Thyroid gland (tissue), 4 donors: ENCODE results near the gene ARHGAP15. TPM values are rescaled to one million over a fixed set of nuclear protein-coding genes. Genes with fewer than 3 reads are reported as not detected.

Source experiments
- DNase-seq, 2 donors: peaks; one replicate each; pipeline ENCODE4 v3.0.0-alpha.2; 2019
- H3K27ac ChIP-seq, 3 donors: fragments of 200-600 bp; sonication (generic); 1 replicate in 2 of 3; 2 replicates in 1 of 3; pipeline ENCODE4 v1.5.1; 2016 to 2019; ENCODE audit warnings: mild to moderate bottlenecking in 1 of 3, moderate library complexity in 1 of 3
- H3K27me3 ChIP-seq: fragments of 200-600 bp; sonication (generic); one replicate; pipeline ENCODE4 v1.5.1; 2019
- H3K36me3 ChIP-seq, 2 donors: fragments of 200-600 bp; sonication (generic); one replicate each; pipeline ENCODE4 v1.5.1; 2016 to 2019
- H3K4me1 ChIP-seq, 2 donors: fragments of 200-600 bp; sonication (generic); one replicate each; pipeline ENCODE4 v1.5.1; 2017 to 2019
- H3K4me3 ChIP-seq, 3 donors: fragments of 200-600 bp; sonication (generic); replicated peaks in 1 of 3; 1 replicate in 2 of 3; 2 replicates in 1 of 3; pipeline ENCODE4 v1.5.1; 2016; ENCODE audit warnings: mild to moderate bottlenecking in 1 of 3
- H3K9me3 ChIP-seq: fragments of 200-600 bp; sonication (generic); one replicate; pipeline ENCODE4 v1.5.1; 2017
- POLR2A ChIP-seq, 2 donors: fragments of 450-650 bp; IDR thresholded peaks; one replicate each; pipeline ENCODE4 v1.6.1; 2017; ENCODE audit warnings: antibody characterized with exemption in 2 of 2, mild to moderate bottlenecking in 2 of 2, moderate library complexity in 1 of 2
- WGBS, 2 donors: methylation state at CpG; one replicate each; pipeline ENCODE4 v1.1.5; 2017; 5-methylcytosine and 5-hydroxymethylcytosine counted together
- intact Hi-C: fragments of 100-400 bp; cut with DNase I; formaldehyde crosslinking; loops from one replicate; pipeline ENCODE4 v1.15.1; 2023
- total RNA-seq, 4 donors: library from RNA; depleted of rRNA; stranded (reverse); fragments of >200 nt; gene quantifications; one replicate each; pipeline ENCODE4 v1.2.3, GENCODE V29; 2016
- TF ChIP-seq, protein P1 (sequence below), 6 experiments: fragments of 200-600 bp in 3 of 6; fragments of 450-650 bp in 3 of 6; sonication (generic) in 3 of 6; IDR thresholded peaks; one replicate each; pipeline ENCODE4 v1.5.1; 2016 to 2019; ENCODE audit warnings: antibody characterized with exemption in 6 of 6, mild to moderate bottlenecking in 2 of 6, inconsistent platforms in 1 of 6, moderate library complexity in 1 of 6

The ARHGAP15 gene
- total RNA-seq, 4 donors from 2014 or later = 9.8 to 24.4 (median 11.9) TPM

GRCh38 chr2:143705108-143705707, 576.0 kb downstream of the ARHGAP15 start:
- no peak overlapping the region for H3K4me3 ChIP-seq
- intact Hi-C loops = no loop called here
- H3K27ac ChIP-seq = no peak overlapping the region
- H3K9me3 ChIP-seq = no peaks in the 10 kb centered on the region
- no peak for TF ChIP-seq POLR2A (IDR thresholded peaks at IDR 0.05)
- TF ChIP-seq, protein P1, sequence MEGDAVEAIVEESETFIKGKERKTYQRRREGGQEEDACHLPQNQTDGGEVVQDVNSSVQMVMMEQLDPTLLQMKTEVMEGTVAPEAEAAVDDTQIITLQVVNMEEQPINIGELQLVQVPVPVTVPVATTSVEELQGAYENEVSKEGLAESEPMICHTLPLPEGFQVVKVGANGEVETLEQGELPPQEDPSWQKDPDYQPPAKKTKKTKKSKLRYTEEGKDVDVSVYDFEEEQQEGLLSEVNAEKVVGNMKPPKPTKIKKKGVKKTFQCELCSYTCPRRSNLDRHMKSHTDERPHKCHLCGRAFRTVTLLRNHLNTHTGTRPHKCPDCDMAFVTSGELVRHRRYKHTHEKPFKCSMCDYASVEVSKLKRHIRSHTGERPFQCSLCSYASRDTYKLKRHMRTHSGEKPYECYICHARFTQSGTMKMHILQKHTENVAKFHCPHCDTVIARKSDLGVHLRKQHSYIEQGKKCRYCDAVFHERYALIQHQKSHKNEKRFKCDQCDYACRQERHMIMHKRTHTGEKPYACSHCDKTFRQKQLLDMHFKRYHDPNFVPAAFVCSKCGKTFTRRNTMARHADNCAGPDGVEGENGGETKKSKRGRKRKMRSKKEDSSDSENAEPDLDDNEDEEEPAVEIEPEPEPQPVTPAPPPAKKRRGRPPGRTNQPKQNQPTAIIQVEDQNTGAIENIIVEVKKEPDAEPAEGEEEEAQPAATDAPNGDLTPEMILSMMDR (IDR thresholded peaks at IDR 0.05) = no peak
- H3K36me3 ChIP-seq = no peaks in the 10 kb centered on the region
- H3K27me3 ChIP-seq = no peaks in the 10 kb centered on the region
- 77 to 82% methylated on average over 6 of the region's 6 CpGs for WGBS, 2 donors
- H3K4me1 ChIP-seq = no peaks in the 10 kb centered on the region
- DNase-seq = no peak

- DNase-seq = no peak
- H3K9me3 ChIP-seq = no peaks in the 10 kb centered on the region
- H3K27me3 ChIP-seq = no peaks in the 10 kb centered on the region
- H3K4me1 ChIP-seq = no peaks in the 10 kb centered on the region
- no peak overlapping the region for H3K27ac ChIP-seq
- TF ChIP-seq, protein P1 (IDR thresholded peaks at IDR 0.05) = no peak
- no peak for TF ChIP-seq POLR2A (IDR thresholded peaks at IDR 0.05)
- H3K4me3 ChIP-seq = no peak overlapping the region
- intact Hi-C loops = no loop called here
- 56 to 58% methylated on average over 3 of the region's 3 CpGs for WGBS, 2 donors
- no peaks in the 10 kb centered on the region for H3K36me3 ChIP-seq
Observed at GRCh38 chr2:143706354-143706753, 577.1 kb downstream of the ARHGAP15 start.

DNA sequence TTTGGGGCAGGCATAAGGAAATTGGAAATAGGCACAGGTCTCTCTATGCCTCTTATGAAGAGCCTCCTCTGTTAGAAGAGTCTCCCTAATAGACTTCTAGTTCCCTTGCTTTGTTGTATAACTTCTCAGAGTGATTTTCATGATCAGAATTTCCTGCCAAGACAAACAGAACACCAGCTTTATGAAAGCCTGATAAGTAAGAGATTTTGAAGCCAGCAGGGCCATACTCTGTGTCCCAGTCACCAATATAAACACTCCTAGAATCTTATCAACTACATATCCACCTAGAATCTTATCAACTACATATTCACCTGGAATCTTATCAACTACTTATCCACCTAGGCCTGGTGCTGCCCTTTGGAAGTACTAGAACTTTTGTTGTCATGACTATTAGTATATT, 579.5 kb downstream of the ARHGAP15 start:
- TF ChIP-seq, protein P1 (IDR thresholded peaks at IDR 0.05) = no peak
- TF ChIP-seq POLR2A (IDR thresholded peaks at IDR 0.05) = no peak
- intact Hi-C loops = no loop called here
- no peak for DNase-seq
- Histone ChIP-seq H3K9me3 (no peaks in the 10 kb centered on the region), H3K27ac (no peak overlapping the region), H3K4me1 (no peaks in the 10 kb centered on the region), H3K27me3 (no peaks in the 10 kb centered on the region), H3K4me3 (no peak overlapping the region), H3K36me3 (no peaks in the 10 kb centered on the region)

DNA sequence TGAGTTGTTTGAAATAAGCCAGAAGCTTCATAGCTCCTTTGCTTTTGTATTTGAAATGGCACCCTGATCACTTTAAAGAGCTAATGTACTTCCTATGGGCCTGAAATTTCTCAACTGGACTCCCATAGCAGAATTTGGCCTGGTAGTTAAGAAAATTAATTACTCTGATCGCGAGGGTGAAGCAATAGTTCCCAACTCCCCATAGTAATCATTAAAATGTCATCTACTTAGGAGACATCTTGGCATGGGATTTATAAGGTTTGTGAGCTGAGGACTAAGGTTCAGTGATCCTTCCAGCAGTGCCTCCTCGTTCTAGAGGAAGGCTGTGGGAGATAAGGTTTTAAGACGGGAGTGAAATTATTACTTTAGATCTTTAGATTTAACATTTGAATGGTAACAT, 581.0 kb downstream of the ARHGAP15 start:
- H3K4me3 ChIP-seq = no peak overlapping the region
- H3K9me3 ChIP-seq = no peaks in the 10 kb centered on the region
- no peaks in the 10 kb centered on the region for H3K36me3 ChIP-seq
- DNase-seq = no peak
- intact Hi-C loops = no loop called here
- TF ChIP-seq, protein P1 (IDR thresholded peaks at IDR 0.05) = no peak
- TF ChIP-seq POLR2A (IDR thresholded peaks at IDR 0.05) = no peak
- H3K27ac ChIP-seq = no peak overlapping the region
- WGBS, 2 donors = 84 to 92% methylated on average over 4 of the region's 4 CpGs
- no peaks in the 10 kb centered on the region for H3K27me3 ChIP-seq
- H3K4me1 ChIP-seq = no peaks in the 10 kb centered on the region

- 96 to 97% methylated on average over 2 of the region's 2 CpGs for WGBS, 2 donors
- Histone ChIP-seq H3K27ac (no peak overlapping the region), H3K9me3 (no peaks in the 10 kb centered on the region), H3K4me1 (no peaks in the 10 kb centered on the region), H3K36me3 (no peaks in the 10 kb centered on the region), H3K4me3 (no peak overlapping the region), H3K27me3 (no peaks in the 10 kb centered on the region)
- intact Hi-C loops = no loop called here
- TF ChIP-seq, protein P1 (IDR thresholded peaks at IDR 0.05) = no peak
- no peak for TF ChIP-seq POLR2A (IDR thresholded peaks at IDR 0.05)
- DNase-seq = no peak
Observed at GRCh38 chr2:143710879-143711278, 581.7 kb downstream of the ARHGAP15 start.
